ENCODE results near the gene TMEM214. TPM values are rescaled to one million over a fixed set of nuclear protein-coding genes. Genes with fewer than 3 reads are reported as not detected.
A peak's percentile ranks its signal among the peaks of the same experiment; 100 is the strongest.

TMEM214 gene
- total RNA-seq, 4 donors from 2014 or later: 50.1 to 121 (median 82.0) TPM

DNA sequence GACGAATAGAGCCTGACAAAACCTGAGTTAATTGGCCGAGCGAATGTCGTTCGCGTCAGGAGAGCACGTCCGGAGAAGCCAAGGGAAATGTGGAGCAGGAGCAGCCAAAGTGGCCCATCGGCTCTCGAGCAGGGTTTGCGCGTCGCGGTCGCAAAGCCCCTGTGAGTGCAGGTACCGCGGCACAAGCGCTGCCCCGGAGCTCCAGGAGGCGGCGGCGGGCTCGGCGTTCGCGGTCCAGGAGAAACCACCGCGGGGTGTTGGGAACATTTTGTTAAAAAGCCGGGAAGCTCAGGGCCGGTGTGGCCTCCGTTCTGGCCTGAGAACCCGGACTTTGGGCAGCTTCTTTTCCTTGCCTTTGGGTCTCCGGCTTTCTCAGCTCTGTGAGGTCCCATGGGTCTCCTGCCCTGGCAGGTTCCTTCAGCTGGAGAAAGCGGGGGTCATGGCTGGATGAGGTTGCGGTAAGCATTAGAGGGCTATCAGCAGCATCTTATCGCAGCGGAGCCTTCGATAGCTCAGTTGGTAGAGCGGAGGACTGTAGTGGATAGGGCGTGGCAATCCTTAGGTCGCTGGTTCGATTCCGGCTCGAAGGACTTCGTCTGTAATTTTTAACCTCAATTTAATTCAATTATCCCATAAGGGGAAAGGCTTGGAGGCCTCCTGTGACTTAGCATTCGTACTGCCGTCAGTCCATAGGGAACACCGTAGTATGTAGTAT, 17.7 kb downstream of the TMEM214 start:
- DNase-seq: peak; percentile 89 to 97 (median 96)
- no peaks in the 10 kb centered on the region for H3K9me3 ChIP-seq
- H3K36me3 ChIP-seq: peaks cover 0 to 19% (median 0%) of the 10 kb centered on the region in 3 donors
- peak overlapping the region; percentile 62 to 96 (median 92) for H3K4me3 ChIP-seq
- TF ChIP-seq, protein P1, sequence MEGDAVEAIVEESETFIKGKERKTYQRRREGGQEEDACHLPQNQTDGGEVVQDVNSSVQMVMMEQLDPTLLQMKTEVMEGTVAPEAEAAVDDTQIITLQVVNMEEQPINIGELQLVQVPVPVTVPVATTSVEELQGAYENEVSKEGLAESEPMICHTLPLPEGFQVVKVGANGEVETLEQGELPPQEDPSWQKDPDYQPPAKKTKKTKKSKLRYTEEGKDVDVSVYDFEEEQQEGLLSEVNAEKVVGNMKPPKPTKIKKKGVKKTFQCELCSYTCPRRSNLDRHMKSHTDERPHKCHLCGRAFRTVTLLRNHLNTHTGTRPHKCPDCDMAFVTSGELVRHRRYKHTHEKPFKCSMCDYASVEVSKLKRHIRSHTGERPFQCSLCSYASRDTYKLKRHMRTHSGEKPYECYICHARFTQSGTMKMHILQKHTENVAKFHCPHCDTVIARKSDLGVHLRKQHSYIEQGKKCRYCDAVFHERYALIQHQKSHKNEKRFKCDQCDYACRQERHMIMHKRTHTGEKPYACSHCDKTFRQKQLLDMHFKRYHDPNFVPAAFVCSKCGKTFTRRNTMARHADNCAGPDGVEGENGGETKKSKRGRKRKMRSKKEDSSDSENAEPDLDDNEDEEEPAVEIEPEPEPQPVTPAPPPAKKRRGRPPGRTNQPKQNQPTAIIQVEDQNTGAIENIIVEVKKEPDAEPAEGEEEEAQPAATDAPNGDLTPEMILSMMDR (IDR thresholded peaks at IDR 0.05): peak in 4 of 6 experiments; percentile 23 to 55 (median 52)
- TF ChIP-seq POLR2A (IDR thresholded peaks at IDR 0.05): peak in 1 of 2 donors; percentile 18
- peaks cover 0 to 14% (median 8%) of the 10 kb centered on the region in 4 donors for H3K4me1 ChIP-seq
- peak overlapping the region; percentile 80 to 93 (median 90) for H3K27ac ChIP-seq
- no peaks in the 10 kb centered on the region for H3K27me3 ChIP-seq

DNA sequence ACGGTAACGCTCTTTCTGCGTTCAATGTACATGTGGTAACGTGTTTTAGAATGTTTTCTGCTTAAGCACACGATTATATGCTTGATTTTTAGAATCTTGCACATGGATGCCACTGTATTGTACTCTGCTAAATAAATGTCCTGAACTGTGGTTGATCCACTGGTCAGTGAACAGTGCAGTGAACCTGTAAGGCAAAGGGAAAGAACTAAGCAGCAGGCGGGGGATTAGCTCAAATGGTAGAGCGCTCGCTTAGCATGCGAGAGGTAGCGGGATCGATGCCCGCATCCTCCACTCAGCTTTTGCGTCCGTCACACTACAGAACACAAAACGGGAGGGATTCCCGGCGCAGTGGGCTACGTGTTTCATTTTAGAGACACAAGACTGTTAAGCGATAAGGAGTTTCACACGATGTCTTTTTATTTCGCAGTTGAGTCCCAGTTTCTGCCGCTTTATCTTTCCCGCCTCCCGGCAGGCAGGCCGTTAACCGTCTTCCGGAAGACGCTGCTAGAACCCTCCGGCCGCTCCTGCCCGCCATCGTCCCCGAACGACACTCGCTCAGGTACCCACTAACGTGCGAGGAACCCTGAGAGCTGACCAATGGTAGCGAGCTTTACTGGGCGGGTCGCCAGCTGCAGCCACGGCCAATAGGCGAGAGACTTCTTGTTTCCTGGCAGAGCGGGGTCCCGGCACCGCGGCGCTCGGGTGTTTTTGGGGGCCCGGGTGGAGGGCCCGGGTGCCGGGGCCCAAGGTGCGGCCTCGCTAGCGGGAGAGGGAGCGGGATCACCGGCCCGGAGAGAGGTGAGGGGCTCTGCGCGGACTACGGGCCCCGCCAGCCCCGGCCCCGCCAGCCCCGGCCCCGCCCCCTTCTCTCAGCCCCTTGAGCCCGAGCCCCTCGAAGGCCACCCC, 18.5 kb downstream of the TMEM214 start, which contains the start of gene AGBL5:
AGBL5 (plus strand) TSS at position 673 of the 906 bp plus-strand sequence. CDS start 1,291 bp downstream, outside the sequence.
- DNase-seq: peak; percentile 95 to 98 (median 96)
- Histone ChIP-seq H3K36me3 (peaks cover 0 to 27% (median 0%) of the 10 kb centered on the region in 3 donors), H3K4me3 (peak within 1 kb of the TSS; percentile 62 to 96 (median 92)), H3K4me1 (peaks cover 0 to 14% (median 8%) of the 10 kb centered on the region in 4 donors), H3K9me3 (no peaks in the 10 kb centered on the region), H3K27me3 (no peaks in the 10 kb centered on the region), H3K27ac (peak within 1 kb of the TSS; percentile 80 to 93 (median 90))
- peak in 1 of 2 donors; percentile 71 for TF ChIP-seq POLR2A (IDR thresholded peaks at IDR 0.05)
- TF ChIP-seq, protein P1 (IDR thresholded peaks at IDR 0.05): peak in 2 of 6 experiments; percentile 5 to 6

DNA sequence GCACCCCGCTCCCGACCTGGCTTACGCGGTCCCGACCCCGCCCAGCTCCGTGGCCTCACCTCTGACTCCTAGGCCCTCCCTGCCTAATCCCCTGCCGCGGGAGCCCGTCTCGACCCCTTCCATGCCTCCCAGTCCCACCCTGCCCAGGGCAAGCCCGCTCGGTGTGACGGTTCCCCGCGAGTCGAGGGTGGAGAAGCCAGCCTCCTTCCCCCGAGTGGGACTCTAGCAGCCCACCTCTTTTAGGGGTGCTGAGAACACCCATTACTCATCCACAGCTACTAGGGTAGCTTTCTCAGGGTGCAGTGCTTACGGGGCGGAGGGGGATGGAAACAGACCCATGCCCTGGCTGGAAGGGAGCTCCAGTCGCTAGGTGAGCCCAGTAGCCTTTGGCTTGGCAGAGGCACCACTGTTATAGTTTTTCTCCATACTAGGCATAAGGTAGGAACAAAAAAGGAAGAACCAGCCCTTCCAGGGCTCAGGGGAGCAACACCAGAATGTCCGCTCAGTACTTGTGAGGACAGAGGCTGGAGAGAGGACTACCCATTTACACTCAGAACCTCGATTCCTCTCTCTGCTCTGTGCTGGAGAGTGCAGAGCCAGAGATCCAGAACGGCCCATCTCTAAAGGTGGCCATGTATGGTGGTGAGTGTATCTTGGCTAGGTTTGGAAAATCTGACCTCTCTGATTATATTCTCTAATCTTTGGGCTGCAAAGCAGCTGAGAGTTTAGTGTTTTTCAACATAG, 19.3 kb downstream of the TMEM214 start:
- Histone ChIP-seq H3K27me3 (no peaks in the 10 kb centered on the region), H3K27ac (peak overlapping the region; percentile 80 to 93 (median 90)), H3K4me3 (peak overlapping the region; percentile 62 to 96 (median 92)), H3K9me3 (no peaks in the 10 kb centered on the region), H3K4me1 (peaks cover 0 to 14% (median 8%) of the 10 kb centered on the region in 4 donors), H3K36me3 (peaks cover 0 to 34% (median 0%) of the 10 kb centered on the region in 3 donors)
- TF ChIP-seq, protein P1 (IDR thresholded peaks at IDR 0.05): no peak
- TF ChIP-seq POLR2A (IDR thresholded peaks at IDR 0.05): no peak
- DNase-seq: peak in 1 of 3 donors; percentile 67

DNA sequence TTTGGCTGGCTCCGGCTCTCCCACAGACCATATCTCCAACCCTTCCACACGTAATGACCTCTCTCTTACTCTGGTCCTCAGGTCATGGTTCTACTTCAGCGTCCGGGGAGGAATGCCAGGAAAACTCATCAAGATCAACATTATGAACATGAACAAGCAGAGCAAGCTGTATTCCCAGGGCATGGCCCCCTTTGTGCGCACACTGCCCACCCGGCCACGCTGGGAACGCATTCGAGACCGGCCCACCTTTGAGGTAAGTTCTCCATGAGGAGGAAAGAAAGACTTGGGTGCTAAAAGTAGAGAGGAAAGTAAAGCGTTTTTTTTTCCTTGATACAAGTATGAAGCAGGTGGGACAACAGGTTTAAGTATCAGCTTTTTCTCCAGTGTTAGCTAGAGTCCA, 20.6 kb downstream of the TMEM214 start:
- no peak for DNase-seq
- H3K36me3 ChIP-seq: peaks cover 0 to 40% (median 0%) of the 10 kb centered on the region in 3 donors
- H3K27me3 ChIP-seq: no peaks in the 10 kb centered on the region
- no peak for TF ChIP-seq POLR2A (IDR thresholded peaks at IDR 0.05)
- TF ChIP-seq, protein P1 (IDR thresholded peaks at IDR 0.05): no peak
- no peak overlapping the region for H3K27ac ChIP-seq
- no peak overlapping the region for H3K4me3 ChIP-seq
- H3K9me3 ChIP-seq: no peaks in the 10 kb centered on the region
- peaks cover 0 to 14% (median 8%) of the 10 kb centered on the region in 4 donors for H3K4me1 ChIP-seq

DNA sequence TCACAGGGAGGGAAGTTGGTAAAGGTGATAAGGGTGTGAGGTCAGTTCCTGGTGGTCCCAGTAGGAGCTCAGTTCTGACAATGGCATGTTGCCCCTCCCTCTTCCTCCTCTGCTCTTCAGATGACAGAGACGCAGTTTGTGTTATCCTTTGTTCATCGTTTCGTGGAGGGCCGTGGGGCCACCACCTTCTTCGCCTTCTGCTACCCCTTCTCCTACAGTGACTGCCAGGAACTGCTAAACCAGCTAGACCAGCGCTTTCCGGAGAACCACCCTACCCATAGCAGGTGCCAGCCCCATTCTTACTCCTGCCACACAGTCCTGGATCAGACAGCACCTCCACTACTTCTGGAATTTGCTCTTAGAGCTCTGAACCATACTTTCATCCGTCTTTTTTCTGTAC, 21.0 kb downstream of the TMEM214 start:
- no peak for TF ChIP-seq POLR2A (IDR thresholded peaks at IDR 0.05)
- Histone ChIP-seq H3K27ac (no peak overlapping the region), H3K9me3 (no peaks in the 10 kb centered on the region), H3K36me3 (peaks cover 0 to 40% (median 0%) of the 10 kb centered on the region in 3 donors), H3K4me1 (peaks cover 0 to 14% (median 8%) of the 10 kb centered on the region in 4 donors), H3K4me3 (no peak overlapping the region), H3K27me3 (no peaks in the 10 kb centered on the region)
- DNase-seq: peak in 1 of 3 donors; percentile 14
